Measurements from ENCODE around the gene TMOD1. TPM values are rescaled to one million over a fixed set of nuclear protein-coding genes. Genes with fewer than 3 reads are reported as not detected.

Gene TMOD1
- total and polyA plus RNA-seq, 2 of the 8 experiments (the other 6 are each of a cell fraction or from before 2014, with no cell fraction given), result 0.17 to 0.88 TPM

- no peaks in the 10 kb centered on the region for H4K20me1 ChIP-seq (replicated peaks in 1 of 2; ENCODE audit: control insufficient read depth in 1 of 2, insufficient read depth in 2 of 2, low read length in 2 of 2)
- H4K91ac ChIP-seq (replicated peaks; ENCODE audit: insufficient read length, low read length), result no peak overlapping the region
- no peaks in the 10 kb centered on the region for H3K9me3 ChIP-seq (ENCODE audit: insufficient read depth in 2 of 2, low read depth in 1 of 2, low read length in 1 of 2)
- no peak overlapping the region for H3K9ac ChIP-seq (replicated peaks in 1 of 4; ENCODE audit: extremely low read depth in 1 of 4, low read depth in 3 of 4, low read length in 3 of 4)
- no peak overlapping the region for H2AFZ ChIP-seq (ENCODE audit: low read length)
- no peak overlapping the region for H3K4ac ChIP-seq (replicated peaks; ENCODE audit: insufficient read length, low read depth, low read length)
- no peak for DNase-seq (ENCODE audit: low read depth in 1 of 2, low spot score in 2 of 2)
- H3K36me3 ChIP-seq (ENCODE audit: control insufficient read depth in 2 of 4, insufficient read depth in 4 of 4, low read length in 3 of 4), result no peaks in the 10 kb centered on the region
- CTCF ChIA-PET (ENCODE audit: partially characterized antibody), result interaction anchor here (0.7 to 1.7 kb wide), 3 partner anchors 9 to 11 kb away, joined by 3 to 15 read pairs (median 5); no protein-coding TSS in a partner anchor
- FAIRE-seq, result no peak
- no peak overlapping the region for H3K14ac ChIP-seq (ENCODE audit: insufficient read length)
- H3K27ac ChIP-seq (ENCODE audit: low read depth, low read length), result no peak overlapping the region
- H4K8ac ChIP-seq (ENCODE audit: extremely low read depth, insufficient read depth, low read length), result no peak overlapping the region
- H2BK120ac ChIP-seq (replicated peaks; ENCODE audit: low read depth, low read length), result no peak overlapping the region
- POLR2A ChIA-PET (ENCODE audit: partially characterized antibody), result no interaction called here
- H2AK5ac ChIP-seq (ENCODE audit: low read depth, low read length), result no peak overlapping the region
- H3K23ac ChIP-seq (ENCODE audit: insufficient read length), result no peak overlapping the region
- H4K5ac ChIP-seq (ENCODE audit: insufficient read length, low read depth, low read length), result no peak overlapping the region
- H3K79me2 ChIP-seq (ENCODE audit: control insufficient read depth in 1 of 2, insufficient read depth in 2 of 2, low read length in 2 of 2), result no peaks in the 10 kb centered on the region
- H2BK20ac ChIP-seq (ENCODE audit: low read length), result no peak overlapping the region
- H2BK5ac ChIP-seq (ENCODE audit: low read depth, low read length), result no peak overlapping the region
- no peaks in the 10 kb centered on the region for H3K23me2 ChIP-seq (ENCODE audit: low read depth, low read length)
- no peak overlapping the region for H3K18ac ChIP-seq (ENCODE audit: extremely low read depth, low read length)
- H3K27me3 ChIP-seq (replicated peaks in 1 of 4; ENCODE audit: control insufficient read depth in 3 of 4, extremely low read depth in 1 of 4, insufficient read depth in 3 of 4, low read length in 3 of 4), result peaks cover 0 to 1% (median 0%) of the 10 kb centered on the region in 4 experiments; a peak in 1 of 7 replicates
- H3K4me3 ChIP-seq (ENCODE audit: extremely low read depth in 1 of 4, insufficient read depth in 2 of 4, low read depth in 3 of 4, low read length in 4 of 4), result no peak overlapping the region
- no peak overlapping the region for H2BK12ac ChIP-seq (ENCODE audit: low read depth, low read length)
- H3K79me1 ChIP-seq (ENCODE audit: low read depth, low read length), result no peaks in the 10 kb centered on the region
- H3K4me2 ChIP-seq (ENCODE audit: insufficient read depth in 1 of 2, low read depth in 2 of 2, low read length in 2 of 2), result no peak overlapping the region
- H2BK15ac ChIP-seq (ENCODE audit: low read length), result no peak overlapping the region
- H3K4me1 ChIP-seq (replicated peaks in 1 of 4; ENCODE audit: control insufficient read depth in 3 of 4, insufficient read depth in 4 of 4, low read length in 3 of 4), result peaks cover 0 to 4% (median 3%) of the 10 kb centered on the region in 4 experiments; a peak in 4 of 7 replicates
- H3K56ac ChIP-seq (replicated peaks; ENCODE audit: insufficient read length, low read depth, low read length), result no peak overlapping the region
- TF ChIP-seq POLR2A (IDR thresholded peaks at IDR 0.05; ENCODE audit: control extremely low read depth in 1 of 2, low read depth in 2 of 2, low read length in 2 of 2) (no peak), E2F6 (IDR thresholded peaks at IDR 0.05) (no peak), BACH1 (IDR thresholded peaks at IDR 0.05; ENCODE audit: low read length) (no peak), EZH2 (IDR thresholded peaks at IDR 0.05; ENCODE audit: low read depth, low read length, severe bottlenecking) (no peak), CEBPB (IDR thresholded peaks at IDR 0.05; ENCODE audit: low read depth, low read length) (no peak), RXRA (IDR thresholded peaks at IDR 0.05; ENCODE audit: insufficient read depth, low read depth, low read length) (no peak), SIRT6 (IDR thresholded peaks at IDR 0.05; ENCODE audit: low read length) (no peak), KDM1A (IDR thresholded peaks at IDR 0.05; ENCODE audit: borderline replicate concordance, low read length) (no peak), SAP30 (IDR thresholded peaks at IDR 0.05; ENCODE audit: insufficient read depth, insufficient replicate concordance, low read length) (no peak), NRF1 (IDR thresholded peaks at IDR 0.05; ENCODE audit: low read depth, low read length) (no peak), KDM4A (IDR thresholded peaks at IDR 0.05; ENCODE audit: low read depth, low read length, severe bottlenecking) (no peak)
Measured at GRCh38 chr9:97459326-97459725, 42.1 kb upstream of the TMOD1 start.

Measured in H1 (cell line).